Measurements from ENCODE around the gene SPSB2. TPM values are rescaled to one million over a fixed set of nuclear protein-coding genes. Genes with fewer than 3 reads are reported as not detected.

The SPSB2 gene
- total and polyA plus RNA-seq, 9 of the 15 experiments (the other 6 are each of a cell fraction or from before 2014, with no cell fraction given) = 0.10 to 10.6 (median 1.9) TPM

DNA sequence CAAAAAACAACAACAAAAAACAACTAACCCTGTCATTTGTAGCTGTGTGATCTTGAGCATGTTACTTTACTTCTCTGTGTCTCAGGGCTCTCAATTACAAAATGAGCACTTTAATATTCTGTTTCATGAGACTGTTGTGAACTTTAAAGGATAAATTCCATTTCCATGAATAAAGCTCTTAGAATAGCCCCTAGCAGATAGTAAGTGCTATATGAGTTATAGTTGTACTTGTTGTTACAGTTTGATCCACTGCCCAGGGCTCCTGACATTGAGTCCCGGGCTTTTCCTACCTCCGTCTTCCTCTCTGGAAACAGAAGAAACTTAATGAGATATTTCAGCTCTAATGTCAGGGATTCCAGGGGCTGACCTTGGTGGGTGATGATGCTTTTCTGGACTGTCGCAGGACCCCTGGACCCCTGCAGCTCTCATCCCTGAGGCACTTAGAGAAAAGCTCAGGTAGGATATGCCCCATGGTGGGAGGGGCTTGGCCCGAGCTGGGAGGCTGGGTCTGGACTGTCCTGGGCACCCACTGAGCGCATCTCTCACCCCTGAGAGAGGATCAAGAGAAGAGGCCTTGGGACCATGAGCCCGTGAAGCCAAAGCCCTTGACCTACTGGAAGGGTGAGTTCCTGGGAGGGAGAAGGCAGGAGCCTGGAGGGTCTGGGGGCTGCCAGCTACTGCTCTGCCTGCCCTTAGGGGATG lies 39.8 kb downstream of the SPSB2 start:
- no peak for ATAC-seq
- no peak for DNase-seq (ENCODE audit: extremely low read depth in 1 of 4, low spot score in 3 of 4)
- no TSS peak for BruUV-seq (replicated peaks)
- POLR2A ChIA-PET = interaction anchor here (0.5 to 3.9 kb wide), 6 partner anchors 9 to 60 kb away, joined by 3 to 24 read pairs (median 5); partner anchors contain the start of genes CDCA3 and SPSB2
- Histone ChIP-seq H3K4me3 (no peak overlapping the region), H3K36me3 (ENCODE audit: control insufficient read depth, insufficient read depth, low read length) (peaks cover 59% of the 10 kb centered on the region; the same call in 2 of the 3 replicates), H3K9ac (ENCODE audit: insufficient read depth in 1 of 2, low read depth in 2 of 2, low read length in 2 of 2) (no peak overlapping the region), H3K79me2 (ENCODE audit: control insufficient read depth, insufficient read depth, low read length) (peaks cover 20% of the 10 kb centered on the region), H3K4me1 (replicated peaks in 1 of 2; ENCODE audit: control insufficient read depth in 2 of 2, insufficient read depth in 2 of 2, low read length in 2 of 2) (peaks cover 5 to 32% of the 10 kb centered on the region in 2 experiments; a peak in 4 of 5 replicates), H2AFZ (ENCODE audit: low read depth, low read length) (no peak overlapping the region), H3K9me3 (replicated peaks; ENCODE audit: control insufficient read depth, insufficient read depth, low read depth, low read length) (no peaks in the 10 kb centered on the region), H3K4me2 (ENCODE audit: insufficient read depth, low read length) (no peak overlapping the region), H4K20me1 (replicated peaks; ENCODE audit: control insufficient read depth, insufficient read depth, low read length) (no peaks in the 10 kb centered on the region), H3K9me1 (ENCODE audit: control insufficient read depth, insufficient read depth, low read length) (no peaks in the 10 kb centered on the region), H3K27me3 (ENCODE audit: control insufficient read depth in 2 of 2, insufficient read depth in 2 of 2, low read length in 2 of 2) (no peaks in the 10 kb centered on the region), H3K27ac (ENCODE audit: extremely low read depth, low read depth, low read length) (no peak overlapping the region; the same call in 2 of the 3 replicates)
- intact Hi-C loops (cut with micrococcal nuclease) = no loop called here
- in situ Hi-C loops (cut with MboI) = no loop called here
- TF ChIP-seq EGR1 (conservative IDR thresholded peaks at IDR 0.05) (no peak), TRIM24 (IDR thresholded peaks at IDR 0.05) (no peak), KDM4B (IDR thresholded peaks at IDR 0.05; ENCODE audit: borderline replicate concordance in 2 of 2, low read depth in 1 of 2) (no peak), MCM5 (IDR thresholded peaks at IDR 0.05; ENCODE audit: low read depth) (no peak), SIRT6 (IDR thresholded peaks at IDR 0.05; ENCODE audit: low read depth, low read length) (no peak), HDAC8 (tag; IDR thresholded peaks at IDR 0.05) (no peak), TEAD4 (IDR thresholded peaks at IDR 0.05; ENCODE audit: low read length) (no peak), TEAD4 (CRISPR knock-in tag; IDR thresholded peaks at IDR 0.05; ENCODE audit: borderline replicate concordance) (no peak)
- WGBS (ENCODE audit: insufficient coverage, low coverage, missing lambda C conversion rate) = 83% methylated on average over 5 of the region's 6 CpGs
- CTCF ChIA-PET (ENCODE audit: low intra/inter-chr PET ratio) = no interaction called here
- no peak for FAIRE-seq

Measured in K562 (cell line).